ENCODE measurements around the gene IPPK.

DNA sequence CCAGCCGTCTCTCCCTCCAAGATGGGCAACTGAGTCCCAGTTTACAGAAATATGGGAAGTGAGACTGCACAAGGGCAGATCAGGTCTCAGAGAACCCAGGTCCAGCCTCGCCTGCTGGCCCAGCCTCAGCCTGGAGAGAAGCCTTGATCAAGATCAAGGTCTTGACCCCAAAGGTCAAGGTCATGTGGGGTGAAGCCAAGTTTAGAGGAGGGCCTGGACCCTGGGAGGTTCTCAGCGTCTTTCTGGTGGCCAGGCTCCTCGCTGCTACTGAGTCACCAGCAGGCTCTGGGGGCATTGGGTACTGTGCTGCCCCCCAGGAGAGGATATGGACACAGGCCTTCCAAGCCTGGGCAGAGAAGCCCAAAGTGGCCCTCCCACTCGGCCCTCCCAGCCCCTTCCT is 8.8 kb downstream of the IPPK start:
- TF ChIP-seq, protein P1, sequence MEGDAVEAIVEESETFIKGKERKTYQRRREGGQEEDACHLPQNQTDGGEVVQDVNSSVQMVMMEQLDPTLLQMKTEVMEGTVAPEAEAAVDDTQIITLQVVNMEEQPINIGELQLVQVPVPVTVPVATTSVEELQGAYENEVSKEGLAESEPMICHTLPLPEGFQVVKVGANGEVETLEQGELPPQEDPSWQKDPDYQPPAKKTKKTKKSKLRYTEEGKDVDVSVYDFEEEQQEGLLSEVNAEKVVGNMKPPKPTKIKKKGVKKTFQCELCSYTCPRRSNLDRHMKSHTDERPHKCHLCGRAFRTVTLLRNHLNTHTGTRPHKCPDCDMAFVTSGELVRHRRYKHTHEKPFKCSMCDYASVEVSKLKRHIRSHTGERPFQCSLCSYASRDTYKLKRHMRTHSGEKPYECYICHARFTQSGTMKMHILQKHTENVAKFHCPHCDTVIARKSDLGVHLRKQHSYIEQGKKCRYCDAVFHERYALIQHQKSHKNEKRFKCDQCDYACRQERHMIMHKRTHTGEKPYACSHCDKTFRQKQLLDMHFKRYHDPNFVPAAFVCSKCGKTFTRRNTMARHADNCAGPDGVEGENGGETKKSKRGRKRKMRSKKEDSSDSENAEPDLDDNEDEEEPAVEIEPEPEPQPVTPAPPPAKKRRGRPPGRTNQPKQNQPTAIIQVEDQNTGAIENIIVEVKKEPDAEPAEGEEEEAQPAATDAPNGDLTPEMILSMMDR (IDR thresholded peaks at IDR 0.05), result no peak
- no peak for TF ChIP-seq EZH2 (IDR thresholded peaks at IDR 0.05; ENCODE audit: borderline replicate concordance, insufficient read depth, low read depth, low read length, poor library complexity, severe bottlenecking)
